Uterus (tissue), 2 donors: Measurements from ENCODE around the gene PLEKHJ1.

ENCODE experiments used
- CTCF ChIP-seq, 4 experiments: fragments of 200-600 bp in 2 of 4; fragments of 450-650 bp in 2 of 4; sonication (generic) in 2 of 4; IDR thresholded peaks; one replicate each; pipeline ENCODE4 v1.5.1; 2016 to 2019; ENCODE audit warnings: antibody characterized with exemption in 4 of 4, mild to moderate bottlenecking in 2 of 4, moderate library complexity in 1 of 4
- POLR2A ChIP-seq, 2 donors: fragments of 450-650 bp; IDR thresholded peaks; one replicate each; pipeline ENCODE4 v1.6.1; 2016; ENCODE audit warnings: antibody characterized with exemption in 2 of 2, mild to moderate bottlenecking in 1 of 2, moderate library complexity in 1 of 2

GRCh38 chr19:2224754-2225349 is 11.3 kb downstream of the PLEKHJ1 start:
- TF ChIP-seq POLR2A (IDR thresholded peaks at IDR 0.05): no peak
- TF ChIP-seq CTCF (IDR thresholded peaks at IDR 0.05): no peak
